HepG2 (cell line): ENCODE measurements around the gene MYL6. TPM values are rescaled to one million over a fixed set of nuclear protein-coding genes. Genes with fewer than 3 reads are reported as not detected.

Experiments used
- HHEX ChIP-seq: IDR thresholded peaks from 2 replicates; pipeline ENCODE4 v1.6.1; 2016; ENCODE audit warnings: control low read depth
- HNF1B ChIP-seq: sonication (generic); formaldehyde crosslinking; IDR thresholded peaks from 2 replicates; pipeline ENCODE4 v1.5.1; 2020; ENCODE audit warnings: mild to moderate bottlenecking, moderate library complexity, missing genetic modification reagents
- HNRNPUL1 ChIP-seq: fragments of 200-400 bp; formaldehyde crosslinking; IDR thresholded peaks from 2 replicates; pipeline ENCODE4 v1.6.1; 2017; ENCODE audit warnings: low read depth, mild to moderate bottlenecking, low read length, moderate library complexity
- KAT2B ChIP-seq: fragments of 150-350 bp; IDR thresholded peaks from 2 replicates; pipeline ENCODE4 v1.6.1; 2014; ENCODE audit warnings: low read depth, low read length, borderline replicate concordance
- KDM6A ChIP-seq: IDR thresholded peaks from 2 replicates; pipeline ENCODE4 v1.6.1; 2016; ENCODE audit warnings: low read depth
- MLLT10 ChIP-seq: sonication (generic); formaldehyde crosslinking; IDR thresholded peaks from 2 replicates; pipeline ENCODE4 v1.4.0; 2020; ENCODE audit warnings: missing genetic modification reagents
- MTF1 ChIP-seq: sonication (generic); formaldehyde crosslinking; IDR thresholded peaks from 2 replicates; pipeline ENCODE4 v1.5.0; 2020; ENCODE audit warnings: missing genetic modification reagents
- PAXIP1 ChIP-seq: sonication (generic); formaldehyde crosslinking; conservative IDR thresholded peaks from 2 replicates; pipeline ENCODE4 v1.4.0; 2020; ENCODE audit warnings: mild to moderate bottlenecking, missing genetic modification reagents, moderate library complexity
- RAD21 ChIP-seq: fragments of 450-650 bp; formaldehyde crosslinking; IDR thresholded peaks from 2 replicates; pipeline ENCODE4 v1.5.0; 2020; ENCODE audit warnings: mild to moderate bottlenecking
- SIX4 ChIP-seq: sonication (generic); formaldehyde crosslinking; IDR thresholded peaks from 2 replicates; pipeline ENCODE4 v1.4.0; 2020; ENCODE audit warnings: missing genetic modification reagents
- SNAI1 ChIP-seq: sonication (generic); formaldehyde crosslinking; IDR thresholded peaks from 2 replicates; pipeline ENCODE4 v1.5.0; 2020; ENCODE audit warnings: mild to moderate bottlenecking, missing genetic modification reagents, borderline replicate concordance
- ZNF274 ChIP-seq: sonication (generic); formaldehyde crosslinking; IDR thresholded peaks from 2 replicates; pipeline ENCODE4 v1.5.1; 2020; ENCODE audit warnings: mild to moderate bottlenecking, missing genetic modification reagents
- ZNF326 ChIP-seq: sonication (generic); formaldehyde crosslinking; IDR thresholded peaks from 2 replicates; pipeline ENCODE4 v1.4.0; 2020; ENCODE audit warnings: missing genetic modification reagents, borderline replicate concordance
- ZNF34 ChIP-seq: sonication (generic); formaldehyde crosslinking; IDR thresholded peaks from 2 replicates; pipeline ENCODE4 v1.4.0; 2020; ENCODE audit warnings: mild to moderate bottlenecking, missing genetic modification reagents, borderline replicate concordance
- ZNF672 ChIP-seq: sonication (generic); formaldehyde crosslinking; IDR thresholded peaks from 2 replicates; pipeline ENCODE4 v1.8.1; 2022; ENCODE audit warnings: missing genetic modification reagents
- ZNF674 ChIP-seq: sonication (generic); formaldehyde crosslinking; IDR thresholded peaks from 2 replicates; pipeline ENCODE4 v1.5.0; 2020; ENCODE audit warnings: low read depth, mild to moderate bottlenecking, missing genetic modification reagents
- ZNF776 ChIP-seq: sonication (generic); formaldehyde crosslinking; IDR thresholded peaks from 2 replicates; pipeline ENCODE4 v1.4.0; 2020; ENCODE audit warnings: mild to moderate bottlenecking, missing genetic modification reagents
- ZNF878 ChIP-seq: sonication (generic); formaldehyde crosslinking; IDR thresholded peaks from 2 replicates; pipeline ENCODE4 v1.8.1; 2023; ENCODE audit warnings: mild to moderate bottlenecking, missing genetic modification reagents, moderate library complexity
- polyA plus RNA-seq, 8 experiments: library from polyadenylated mRNA; depleted of rRNA in 3 of 8; stranded (reverse) in 7 of 8; unstranded in 1 of 8; fragments of >200 nt; fragmentation: Illumina TruSeq in 4 of 8; extraction: Trizol in 4 of 8; gene quantifications; 2 replicates each; pipeline versions ENCODE4 v1.2.1 to v1.2.3, GENCODE V29; 2011 to 2016; ENCODE audit warnings: low read depth in 4 of 8, missing spikeins in 1 of 8, mixed read lengths in 1 of 8; ENCODE audit not compliant: insufficient read depth in 1 of 8
- total RNA-seq, 5 experiments: library from RNA; depleted of rRNA; stranded (reverse); fragments of >200 nt; fragmentation: Illumina TruSeq; extraction: Trizol; gene quantifications; 2 replicates each; pipeline ENCODE4 v1.2.3, GENCODE V29; 2016; ENCODE audit warnings: low read depth in 1 of 5
- TF ChIP-seq, protein P1 (sequence below): sonication (generic); formaldehyde crosslinking; IDR thresholded peaks from 2 replicates; pipeline ENCODE4 v1.5.1; 2020; ENCODE audit warnings: missing genetic modification reagents, mild to moderate bottlenecking, borderline replicate concordance
- TF ChIP-seq, protein P2 (sequence below): sonication (generic); formaldehyde crosslinking; IDR thresholded peaks from 2 replicates; pipeline ENCODE4 v1.4.0; 2020; ENCODE audit warnings: missing genetic modification reagents, borderline replicate concordance

The MYL6 gene
- total and polyA plus RNA-seq, 2 of the 13 experiments (the other 11 are each of a cell fraction or from before 2014, with no cell fraction given), result 1,127 to 1,192 TPM

DNA sequence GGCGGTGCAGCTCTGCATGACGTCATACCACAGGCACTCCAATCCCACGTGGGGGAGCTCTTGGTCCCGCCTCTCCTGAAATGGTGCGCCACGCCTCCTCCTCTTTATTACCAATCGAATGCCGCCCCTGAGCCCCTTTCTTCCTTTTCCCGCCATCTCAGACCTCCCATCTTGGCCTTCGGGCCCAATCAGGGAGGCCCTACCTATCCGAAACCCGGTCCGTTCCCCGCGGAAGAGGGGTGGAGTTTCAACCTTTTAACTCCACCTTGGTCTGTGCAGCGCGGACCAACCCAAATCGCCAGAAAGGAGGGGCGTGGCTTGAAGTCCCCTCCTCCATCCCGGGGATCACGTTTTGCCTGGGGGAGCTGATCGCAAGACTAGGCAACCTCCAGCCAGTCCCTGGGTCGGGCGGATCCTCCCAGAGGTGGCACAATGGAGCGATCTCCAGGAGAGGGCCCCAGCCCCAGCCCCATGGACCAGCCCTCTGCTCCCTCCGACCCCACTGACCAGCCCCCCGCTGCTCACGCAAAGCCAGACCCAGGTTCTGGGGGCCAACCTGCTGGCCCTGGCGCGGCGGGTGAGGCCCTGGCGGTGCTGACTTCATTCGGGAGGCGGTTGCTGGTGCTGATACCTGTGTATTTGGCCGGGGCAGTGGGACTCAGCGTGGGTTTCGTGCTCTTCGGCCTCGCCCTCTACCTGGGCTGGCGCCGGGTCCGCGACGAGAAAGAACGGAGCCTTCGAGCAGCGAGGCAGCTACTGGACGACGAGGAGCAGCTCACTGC is 30.1 kb upstream of the MYL6 start, which contains the start of gene ESYT1 (continued):
- TF ChIP-seq MLLT10 (CRISPR knock-in tag) (no peak), SIX4 (CRISPR knock-in tag) (no peak), ZNF776 (CRISPR knock-in tag) (no peak), ZNF878 (CRISPR knock-in tag) (0 out of 2 replicates have a peak, but pooled peaks have one; percentile 20), ZNF274 (CRISPR knock-in tag) (no peak), PAXIP1 (CRISPR knock-in tag) (peak; percentile 36), KDM6A (CRISPR knock-in tag) (no peak), ZNF672 (CRISPR knock-in tag) (no peak), MTF1 (no peak), HNRNPUL1 (no peak), ZNF674 (CRISPR knock-in tag) (no peak), ZNF34 (no peak), ZNF326 (no peak), RAD21 (CRISPR knock-in tag) (0 out of 2 replicates have a peak, but pooled peaks have one; percentile 11), HHEX (CRISPR knock-in tag) (no peak), KAT2B (no peak), SNAI1 (no peak), HNF1B (CRISPR knock-in tag) (peak; percentile 82)
- TF ChIP-seq, protein P1, sequence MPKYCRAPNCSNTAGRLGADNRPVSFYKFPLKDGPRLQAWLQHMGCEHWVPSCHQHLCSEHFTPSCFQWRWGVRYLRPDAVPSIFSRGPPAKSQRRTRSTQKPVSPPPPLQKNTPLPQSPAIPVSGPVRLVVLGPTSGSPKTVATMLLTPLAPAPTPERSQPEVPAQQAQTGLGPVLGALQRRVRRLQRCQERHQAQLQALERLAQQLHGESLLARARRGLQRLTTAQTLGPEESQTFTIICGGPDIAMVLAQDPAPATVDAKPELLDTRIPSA (CRISPR knock-in tag), result no peak
- TF ChIP-seq, protein P2, sequence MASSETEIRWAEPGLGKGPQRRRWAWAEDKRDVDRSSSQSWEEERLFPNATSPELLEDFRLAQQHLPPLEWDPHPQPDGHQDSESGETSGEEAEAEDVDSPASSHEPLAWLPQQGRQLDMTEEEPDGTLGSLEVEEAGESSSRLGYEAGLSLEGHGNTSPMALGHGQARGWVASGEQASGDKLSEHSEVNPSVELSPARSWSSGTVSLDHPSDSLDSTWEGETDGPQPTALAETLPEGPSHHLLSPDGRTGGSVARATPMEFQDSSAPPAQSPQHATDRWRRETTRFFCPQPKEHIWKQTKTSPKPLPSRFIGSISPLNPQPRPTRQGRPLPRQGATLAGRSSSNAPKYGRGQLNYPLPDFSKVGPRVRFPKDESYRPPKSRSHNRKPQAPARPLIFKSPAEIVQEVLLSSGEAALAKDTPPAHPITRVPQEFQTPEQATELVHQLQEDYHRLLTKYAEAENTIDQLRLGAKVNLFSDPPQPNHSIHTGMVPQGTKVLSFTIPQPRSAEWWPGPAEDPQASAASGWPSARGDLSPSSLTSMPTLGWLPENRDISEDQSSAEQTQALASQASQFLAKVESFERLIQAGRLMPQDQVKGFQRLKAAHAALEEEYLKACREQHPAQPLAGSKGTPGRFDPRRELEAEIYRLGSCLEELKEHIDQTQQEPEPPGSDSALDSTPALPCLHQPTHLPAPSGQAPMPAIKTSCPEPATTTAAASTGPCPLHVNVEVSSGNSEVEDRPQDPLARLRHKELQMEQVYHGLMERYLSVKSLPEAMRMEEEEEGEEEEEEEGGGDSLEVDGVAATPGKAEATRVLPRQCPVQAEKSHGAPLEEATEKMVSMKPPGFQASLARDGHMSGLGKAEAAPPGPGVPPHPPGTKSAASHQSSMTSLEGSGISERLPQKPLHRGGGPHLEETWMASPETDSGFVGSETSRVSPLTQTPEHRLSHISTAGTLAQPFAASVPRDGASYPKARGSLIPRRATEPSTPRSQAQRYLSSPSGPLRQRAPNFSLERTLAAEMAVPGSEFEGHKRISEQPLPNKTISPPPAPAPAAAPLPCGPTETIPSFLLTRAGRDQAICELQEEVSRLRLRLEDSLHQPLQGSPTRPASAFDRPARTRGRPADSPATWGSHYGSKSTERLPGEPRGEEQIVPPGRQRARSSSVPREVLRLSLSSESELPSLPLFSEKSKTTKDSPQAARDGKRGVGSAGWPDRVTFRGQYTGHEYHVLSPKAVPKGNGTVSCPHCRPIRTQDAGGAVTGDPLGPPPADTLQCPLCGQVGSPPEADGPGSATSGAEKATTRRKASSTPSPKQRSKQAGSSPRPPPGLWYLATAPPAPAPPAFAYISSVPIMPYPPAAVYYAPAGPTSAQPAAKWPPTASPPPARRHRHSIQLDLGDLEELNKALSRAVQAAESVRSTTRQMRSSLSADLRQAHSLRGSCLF (CRISPR knock-in tag), result no peak
